GM18870 (cell line): ENCODE results near the gene MMP20.
"Not testable (repeated sequence)": the region's sequence is repeated elsewhere in the genome, so short reads cannot be mapped to it uniquely, and the experiment has no call there.

ENCODE experiments used
- ATAC-seq: cut with Tn5 transposase; IDR thresholded peaks from one replicate; pipeline ENCODE4 v1.9.1; 2021; ENCODE audit warnings: moderate library complexity; ENCODE audit not compliant: unreplicated experiment

Gene MMP20, protein sequence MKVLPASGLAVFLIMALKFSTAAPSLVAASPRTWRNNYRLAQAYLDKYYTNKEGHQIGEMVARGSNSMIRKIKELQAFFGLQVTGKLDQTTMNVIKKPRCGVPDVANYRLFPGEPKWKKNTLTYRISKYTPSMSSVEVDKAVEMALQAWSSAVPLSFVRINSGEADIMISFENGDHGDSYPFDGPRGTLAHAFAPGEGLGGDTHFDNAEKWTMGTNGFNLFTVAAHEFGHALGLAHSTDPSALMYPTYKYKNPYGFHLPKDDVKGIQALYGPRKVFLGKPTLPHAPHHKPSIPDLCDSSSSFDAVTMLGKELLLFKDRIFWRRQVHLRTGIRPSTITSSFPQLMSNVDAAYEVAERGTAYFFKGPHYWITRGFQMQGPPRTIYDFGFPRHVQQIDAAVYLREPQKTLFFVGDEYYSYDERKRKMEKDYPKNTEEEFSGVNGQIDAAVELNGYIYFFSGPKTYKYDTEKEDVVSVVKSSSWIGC

DNA sequence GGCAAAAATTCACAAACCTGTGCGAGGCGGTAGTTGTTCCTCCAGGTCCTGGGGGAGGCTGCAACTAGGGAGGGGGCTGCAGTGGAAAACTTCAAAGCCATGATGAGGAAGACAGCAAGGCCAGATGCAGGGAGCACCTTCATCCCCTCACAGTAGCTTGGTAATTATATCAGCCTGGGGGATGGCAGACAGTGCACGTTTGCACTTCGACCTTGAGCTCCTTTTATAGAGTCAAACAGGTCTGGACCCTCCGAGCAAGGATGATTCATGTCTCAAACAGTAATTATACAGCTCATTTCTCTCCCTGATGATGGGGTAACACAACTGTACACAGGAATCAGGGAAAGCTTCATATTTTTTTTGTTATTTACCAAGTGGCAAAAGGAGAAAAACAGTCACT lies at the start of gene MMP20:
Gene MMP20 (minus strand): TSS at position 156 of the 400 bp plus-strand sequence. CDS start 13 bp downstream, at position 143.
- ATAC-seq, result no peak

DNA sequence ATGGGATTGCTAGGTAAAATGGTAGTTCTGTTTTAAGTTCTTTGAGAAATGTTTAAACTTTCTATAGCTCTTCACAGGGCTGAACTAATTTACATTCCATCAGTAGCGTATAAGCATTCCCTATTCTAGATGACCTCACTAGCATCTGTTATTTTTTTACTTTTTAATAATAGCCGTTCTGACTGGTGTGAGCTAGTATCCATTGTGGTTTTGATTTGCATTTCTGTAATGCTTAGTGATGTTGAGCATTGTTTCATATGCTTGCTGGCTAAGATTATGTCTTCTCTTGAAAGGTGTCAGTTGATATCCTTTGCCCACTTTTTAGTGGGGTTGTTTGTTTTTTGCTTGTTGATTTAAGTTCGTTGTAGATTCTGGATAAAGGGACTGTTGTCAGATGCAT lies 44.5 kb upstream of the MMP20 start:
- ATAC-seq, result peak; percentile 88

DNA sequence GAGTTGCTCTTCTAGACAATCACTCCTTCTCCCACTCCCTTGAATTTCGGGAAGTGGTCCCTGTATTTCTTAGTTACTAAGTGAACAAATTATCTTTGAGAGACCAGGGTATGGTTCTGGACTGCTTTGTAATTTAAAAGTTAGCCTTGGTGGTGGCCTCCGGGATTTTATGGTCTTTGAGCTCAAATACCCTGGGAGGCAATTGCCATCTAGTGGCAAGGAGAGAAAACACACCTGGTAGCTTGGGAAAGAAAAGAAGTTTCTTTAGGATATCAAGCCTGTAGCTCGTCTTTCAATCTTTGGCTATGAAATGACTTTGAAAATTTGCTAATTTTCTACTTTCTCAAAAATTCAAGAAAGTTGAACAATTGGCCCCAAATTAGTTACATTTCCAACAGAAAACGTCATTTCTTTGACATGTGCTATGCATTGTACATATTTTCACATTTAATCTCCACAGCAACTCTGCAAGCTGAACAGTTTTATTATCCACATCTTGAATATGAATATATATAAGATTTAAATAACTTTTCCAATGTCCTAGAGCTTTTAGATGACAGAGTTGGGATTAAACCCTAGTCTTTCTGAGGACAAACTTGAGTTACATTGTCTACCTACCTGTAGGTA lies 41.3 kb upstream of the MMP20 start:
- ATAC-seq, result no peak

DNA sequence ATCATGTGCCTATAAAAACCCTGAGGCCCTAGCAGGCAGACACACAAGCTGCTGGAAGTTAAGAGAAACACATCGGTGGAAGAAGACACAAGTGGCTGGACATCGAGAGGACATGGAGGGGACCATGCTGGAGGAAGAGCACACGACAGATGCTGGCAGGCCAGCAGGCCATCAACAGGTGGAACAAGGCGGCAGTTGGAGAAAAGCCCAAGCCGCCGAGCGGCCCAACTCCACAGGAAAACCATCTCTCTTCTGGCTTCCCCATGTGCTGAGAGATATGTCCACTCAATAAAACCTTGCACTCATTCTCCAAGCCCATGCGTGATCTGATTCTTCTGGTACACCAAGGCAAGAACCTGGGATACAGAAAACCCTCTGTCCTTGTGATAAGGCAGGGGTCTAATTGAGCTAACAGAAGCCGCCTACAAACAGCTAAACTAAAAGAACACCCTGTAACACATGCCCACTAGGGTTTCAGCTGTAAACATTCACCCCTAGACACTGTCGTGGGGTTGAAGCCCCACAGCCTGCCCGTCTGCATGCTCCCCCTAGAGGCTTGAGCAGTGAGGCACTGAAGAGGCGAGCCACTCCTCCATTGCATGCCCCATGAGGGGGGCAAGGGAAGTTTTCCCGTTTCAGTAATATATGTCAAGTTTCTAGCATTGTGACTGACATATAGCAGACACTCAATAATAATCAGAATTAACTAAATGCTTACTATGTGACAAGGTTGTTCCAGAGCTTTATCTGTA lies 39.0 kb upstream of the MMP20 start:
- ATAC-seq, result no peak

DNA sequence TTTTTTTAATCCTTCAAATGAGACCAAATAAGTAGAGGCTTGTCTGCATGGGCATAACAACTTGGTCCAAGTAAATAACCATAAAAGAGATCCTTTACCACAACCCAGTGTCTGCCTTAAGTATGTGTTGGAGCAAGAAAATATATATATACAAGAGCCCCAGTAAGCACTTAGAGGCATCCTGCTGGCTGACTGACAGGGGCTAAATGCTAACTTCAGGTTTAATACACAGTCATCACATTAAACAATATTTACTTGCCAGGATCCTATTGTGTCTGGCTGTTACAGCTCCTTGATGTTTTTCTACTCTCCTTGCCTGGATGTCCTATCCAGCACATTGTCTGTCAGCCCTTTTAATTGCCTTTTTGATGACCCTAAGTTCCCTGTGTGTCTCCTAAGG lies 37.5 kb upstream of the MMP20 start:
- no peak for ATAC-seq

DNA sequence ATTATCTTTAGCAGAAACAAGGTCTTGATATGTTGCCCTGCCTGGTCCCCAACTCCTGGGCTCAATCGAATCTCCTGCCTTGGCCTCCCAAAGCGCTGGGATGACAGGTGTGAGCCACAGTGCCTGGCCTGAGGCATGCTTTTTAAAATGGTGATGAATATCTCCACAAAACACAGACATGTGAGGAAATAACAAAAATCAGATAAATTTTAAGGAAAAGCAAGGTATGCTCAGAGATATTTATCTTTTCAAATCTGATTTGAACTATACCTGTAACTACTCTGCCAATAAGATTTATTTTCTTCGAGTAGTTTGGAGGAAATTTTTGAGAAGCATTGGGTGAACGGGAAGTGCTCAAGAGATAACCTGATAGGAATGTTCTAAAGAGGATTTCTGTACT lies 35.9 kb upstream of the MMP20 start:
- no peak for ATAC-seq

DNA sequence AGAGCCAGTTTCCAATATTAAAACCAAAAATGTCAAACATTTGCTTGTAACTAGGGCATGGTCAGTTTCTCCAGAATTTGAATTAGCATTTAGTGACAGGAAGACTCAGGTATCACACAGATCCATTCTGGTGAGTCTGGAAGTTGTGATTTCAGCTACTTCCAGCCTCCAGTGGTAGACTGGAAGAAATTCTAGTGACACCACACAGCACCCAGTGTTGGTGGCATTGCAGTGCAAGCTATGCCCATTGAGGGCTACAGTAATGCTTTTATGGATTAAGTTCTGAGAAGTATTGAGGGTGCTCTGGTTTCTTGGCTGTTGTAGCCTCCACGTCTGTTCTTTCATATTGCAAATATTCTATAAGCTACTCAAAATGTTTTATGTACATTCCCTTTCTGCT lies 31.4 kb upstream of the MMP20 start:
- no peak for ATAC-seq

DNA sequence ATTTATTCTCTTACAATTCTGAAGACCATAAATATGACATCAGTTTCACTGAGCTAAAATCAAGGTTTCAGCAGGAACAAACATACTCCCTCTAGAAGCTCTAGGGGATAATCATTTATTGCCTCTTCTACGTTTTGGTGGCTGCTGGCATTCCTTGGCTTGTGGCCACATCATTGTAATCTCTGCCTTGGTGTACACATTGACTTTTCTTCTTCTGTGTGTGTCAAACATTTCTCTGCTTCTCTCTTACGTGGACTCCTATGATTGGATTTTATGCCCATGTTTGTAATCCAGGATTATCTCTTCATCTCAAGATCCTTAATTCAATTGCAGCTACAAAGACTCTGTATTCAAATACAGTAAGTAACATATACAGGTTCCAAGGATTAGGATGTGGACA lies 30.4 kb upstream of the MMP20 start:
- no peak for ATAC-seq

DNA sequence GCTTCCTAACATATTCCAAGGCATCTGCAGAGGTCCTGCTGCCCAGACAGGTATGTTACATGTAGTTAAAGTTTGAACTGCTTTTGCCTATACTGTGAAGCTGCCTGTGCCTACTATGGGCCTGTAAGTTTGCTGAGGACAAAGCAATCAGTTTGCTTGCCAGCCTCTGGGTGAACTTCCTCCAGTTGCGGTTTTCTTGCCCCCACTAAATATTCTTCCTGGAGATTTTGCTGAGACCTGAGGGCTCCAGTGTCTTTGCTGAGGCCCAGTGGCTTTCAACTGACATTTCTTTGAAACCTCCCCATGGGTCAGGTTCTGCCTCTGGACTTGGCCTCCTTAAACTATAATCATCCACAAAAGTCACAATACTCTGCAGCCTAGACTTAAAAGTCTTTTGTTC lies 29.6 kb upstream of the MMP20 start:
- no peak for ATAC-seq

DNA sequence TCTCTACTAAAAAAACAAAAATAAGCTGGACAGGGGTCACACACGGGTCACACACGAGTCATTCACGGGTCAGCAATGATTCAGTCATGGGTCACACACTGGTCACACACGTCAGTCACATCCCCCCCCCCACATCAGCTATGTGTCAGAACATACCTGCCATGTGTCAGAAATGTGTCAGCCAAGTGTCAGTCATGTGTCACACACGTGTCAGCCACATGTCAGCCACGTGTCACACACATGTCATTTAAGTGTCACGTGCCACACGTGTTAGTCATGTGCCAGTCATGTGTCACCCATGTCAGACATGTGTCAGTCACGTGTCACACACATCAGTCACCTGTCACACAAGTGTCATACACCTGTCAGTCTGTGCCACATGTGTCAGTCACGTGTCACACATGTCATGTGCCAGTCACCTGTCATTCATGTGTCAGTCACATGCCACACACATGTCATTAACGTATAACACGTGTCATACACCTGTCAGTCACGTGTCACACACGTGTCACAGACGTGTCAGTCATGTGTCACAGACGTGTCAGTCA lies 28.7 kb upstream of the MMP20 start:
- no peak for ATAC-seq

DNA sequence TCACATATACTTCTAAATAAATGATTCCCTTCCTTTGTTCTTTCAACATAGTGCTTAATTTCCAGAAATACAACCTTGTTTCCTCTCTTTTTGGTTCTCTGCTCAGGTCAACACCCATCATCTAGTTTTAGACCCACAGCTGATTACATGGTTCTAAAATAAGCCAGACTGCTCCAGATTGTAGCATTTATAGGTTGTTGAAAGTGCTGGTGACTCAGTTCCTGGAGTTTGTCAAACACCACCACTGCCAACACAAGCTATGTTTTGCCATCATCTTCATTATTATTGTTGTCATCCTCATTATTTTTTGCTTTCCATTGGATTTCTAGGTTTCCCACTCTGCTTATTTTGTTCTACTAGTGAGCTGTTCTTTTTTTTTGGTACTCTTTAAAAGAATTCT lies 22.3 kb upstream of the MMP20 start:
- no peak for ATAC-seq

DNA sequence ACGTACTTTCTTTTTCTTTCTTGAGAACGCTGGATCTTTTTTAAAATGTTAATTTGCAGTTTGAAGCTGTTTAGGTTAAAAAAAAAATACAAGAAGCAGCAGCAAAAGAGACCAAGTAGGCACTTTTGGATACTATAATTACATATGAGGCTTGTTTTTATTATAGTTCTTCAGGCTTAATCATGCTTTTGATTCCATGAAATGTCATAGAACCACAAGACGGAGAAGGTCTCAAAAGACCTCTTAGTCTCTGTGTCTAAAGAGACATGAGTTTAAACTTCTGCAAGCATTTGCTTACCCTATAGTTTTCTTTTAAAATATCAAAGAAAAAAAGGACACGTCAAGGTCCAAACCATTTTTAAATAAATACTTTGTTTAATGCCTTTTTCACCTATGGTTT lies 18.8 kb upstream of the MMP20 start:
- ATAC-seq, result no peak

DNA sequence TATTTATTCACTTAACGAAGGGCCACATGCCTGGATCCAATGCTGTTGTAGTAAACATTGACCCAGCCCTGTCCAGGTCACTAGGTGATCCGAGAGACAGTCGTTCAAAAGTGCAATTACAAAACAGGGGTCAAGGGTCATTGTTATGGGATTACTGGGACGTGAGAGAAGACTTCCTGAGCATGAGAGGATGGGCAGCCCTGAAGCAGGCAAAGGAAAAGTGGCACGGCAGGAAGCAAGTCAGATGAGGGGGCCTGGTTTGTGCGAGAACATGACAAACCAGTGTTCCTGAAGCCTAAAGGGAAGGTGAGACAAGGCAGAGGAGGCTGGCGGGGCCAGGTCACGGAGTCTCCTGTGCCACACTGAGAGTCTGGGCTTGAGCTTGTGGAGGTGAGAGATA lies 15.8 kb upstream of the MMP20 start:
- no peak for ATAC-seq

DNA sequence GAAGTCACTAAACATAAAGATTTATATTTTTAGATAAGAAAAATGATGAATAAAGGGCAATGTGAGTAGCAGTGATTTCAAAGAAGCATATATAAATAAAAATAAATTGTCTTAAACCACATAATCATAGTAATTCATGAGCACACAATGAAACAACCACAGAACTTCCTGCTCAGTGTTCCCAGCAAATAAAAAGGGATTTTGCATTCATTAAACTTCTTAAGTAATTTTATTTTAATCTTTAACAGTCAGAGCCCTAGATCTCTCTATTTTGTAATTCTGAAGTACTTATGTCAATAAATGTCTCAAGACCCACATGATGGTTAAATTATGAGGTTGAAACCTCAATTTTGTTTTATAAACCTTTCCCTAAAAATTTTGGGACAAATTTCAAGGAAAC lies 14.5 kb upstream of the MMP20 start:
- ATAC-seq, result no peak

DNA sequence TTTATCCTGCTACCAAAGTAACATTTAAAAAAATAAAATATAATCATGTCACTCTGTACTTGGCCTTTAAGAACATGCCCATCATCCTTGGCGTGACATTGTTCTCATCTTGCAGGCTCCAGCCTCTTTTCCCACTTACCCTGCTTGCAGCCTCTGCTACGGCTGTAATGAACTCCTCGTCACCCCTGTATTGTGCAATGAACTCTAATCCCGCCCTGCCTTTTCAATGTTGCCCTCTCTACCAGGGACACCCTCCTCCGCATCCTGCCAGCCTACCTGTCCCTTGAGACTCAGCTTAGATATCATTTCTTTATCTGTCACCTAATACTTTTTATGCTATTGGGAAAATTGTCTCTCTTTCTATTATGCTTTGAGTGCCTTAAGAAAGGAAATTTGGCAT lies 12.6 kb upstream of the MMP20 start:
- ATAC-seq, result no peak

DNA sequence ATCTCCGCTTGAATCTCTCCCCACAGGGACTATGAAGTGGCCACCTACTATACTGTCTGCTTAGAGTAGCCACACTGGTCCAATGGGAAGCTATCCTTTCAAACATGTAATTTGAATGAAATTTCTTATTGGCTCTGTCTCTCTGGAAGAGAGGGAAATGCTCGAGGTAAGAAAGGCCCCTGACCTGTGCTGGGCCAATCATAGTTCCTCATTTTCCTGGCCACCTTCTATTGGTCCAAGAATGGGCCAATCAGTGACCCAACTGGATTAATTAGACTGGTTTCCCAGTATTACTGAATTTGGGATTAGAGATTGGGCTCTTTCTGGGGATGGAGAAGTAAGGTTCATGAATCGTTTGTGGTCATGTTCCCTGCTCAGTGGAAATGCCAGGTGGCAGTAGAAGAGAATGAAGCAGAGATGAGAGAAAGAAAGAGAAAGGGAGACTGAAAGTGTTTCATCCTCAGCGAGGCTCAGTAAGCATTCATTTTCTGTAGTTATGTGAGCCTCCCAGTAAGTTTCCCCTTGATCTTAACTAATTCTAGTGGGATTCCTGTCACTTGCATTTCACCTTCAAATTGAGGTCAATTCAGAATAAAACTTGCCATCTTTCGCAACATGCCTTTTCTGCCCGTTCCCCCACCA lies 8.4 kb upstream of the MMP20 start:
- no peak for ATAC-seq

DNA sequence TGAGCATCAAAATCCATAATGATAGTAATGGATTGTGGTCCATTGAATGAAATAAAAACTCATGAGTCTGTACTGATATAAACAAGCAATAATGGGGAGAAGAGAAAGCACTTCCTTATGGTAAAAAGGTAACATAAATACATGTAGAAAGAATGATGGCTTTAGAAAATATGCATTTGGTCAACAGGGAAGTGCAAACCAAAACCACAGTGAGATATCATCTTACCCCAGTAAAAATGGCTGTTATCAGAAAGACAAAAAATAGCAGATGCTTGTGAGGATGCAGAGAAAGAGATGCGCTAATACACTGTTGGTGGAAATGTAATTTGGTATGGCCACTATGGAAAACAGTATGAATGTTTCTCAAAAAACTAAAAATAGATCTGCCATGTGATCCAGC lies 6.9 kb upstream of the MMP20 start:
- ATAC-seq, result no peak

DNA sequence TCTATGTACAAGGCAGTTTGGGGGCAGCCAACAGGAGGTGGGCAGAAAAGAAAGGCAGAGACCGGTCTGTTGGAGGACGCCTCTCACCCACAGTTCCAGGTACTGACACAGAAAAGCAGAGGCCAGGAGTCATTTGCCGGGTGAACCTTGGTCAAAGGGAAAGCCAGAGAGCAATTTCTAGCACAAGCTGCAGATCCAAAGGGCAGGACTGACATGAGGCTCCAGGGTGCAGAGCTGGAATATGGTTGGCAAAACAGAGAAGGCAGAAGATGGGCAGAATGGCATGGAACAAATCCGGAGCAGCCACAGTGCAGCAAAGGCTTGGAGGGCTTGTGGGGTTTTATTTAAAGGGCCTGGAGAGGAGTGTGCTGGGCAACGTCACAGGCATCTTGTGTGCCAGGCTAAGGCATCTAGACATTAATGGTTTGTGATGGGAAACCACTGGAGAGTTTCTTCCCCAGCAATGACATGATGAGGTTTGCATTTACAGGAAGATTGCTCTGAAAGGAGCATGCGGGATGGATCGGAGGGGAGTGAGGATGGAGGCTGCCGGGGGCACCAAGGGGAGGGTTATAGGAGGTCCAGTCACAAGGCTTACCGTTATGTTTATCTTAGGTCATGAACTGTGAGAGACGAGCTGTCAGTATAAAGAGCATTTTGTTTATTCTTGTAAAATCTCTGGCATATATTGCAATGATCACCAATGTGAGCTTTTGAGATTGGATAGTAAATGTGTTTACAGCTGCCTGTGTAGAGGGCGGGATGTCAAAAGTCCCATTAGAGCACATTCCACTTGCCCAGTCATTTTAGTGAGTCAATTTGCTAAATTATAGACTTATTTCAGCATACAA lies 5.7 kb upstream of the MMP20 start:
- no peak for ATAC-seq

DNA sequence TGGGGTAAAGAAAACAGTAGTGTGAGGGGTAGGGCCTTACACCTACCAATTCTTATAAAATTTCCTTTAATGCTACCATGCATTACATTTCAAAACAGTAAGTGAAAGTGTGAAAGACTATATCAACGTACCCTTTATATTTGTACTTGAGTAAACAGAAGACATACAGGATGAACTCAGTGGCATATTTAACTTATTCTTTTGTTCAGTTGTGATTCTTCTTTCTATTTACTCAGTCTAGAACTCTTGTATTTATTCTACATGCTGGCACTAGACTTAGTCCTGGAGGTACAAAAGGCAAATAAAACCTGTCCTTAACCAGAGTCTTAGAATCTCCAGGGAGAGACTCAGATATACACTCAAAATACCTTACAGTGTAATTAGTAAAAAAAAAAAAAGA lies 4.8 kb upstream of the MMP20 start:
- ATAC-seq, result not testable (repeated sequence)

DNA sequence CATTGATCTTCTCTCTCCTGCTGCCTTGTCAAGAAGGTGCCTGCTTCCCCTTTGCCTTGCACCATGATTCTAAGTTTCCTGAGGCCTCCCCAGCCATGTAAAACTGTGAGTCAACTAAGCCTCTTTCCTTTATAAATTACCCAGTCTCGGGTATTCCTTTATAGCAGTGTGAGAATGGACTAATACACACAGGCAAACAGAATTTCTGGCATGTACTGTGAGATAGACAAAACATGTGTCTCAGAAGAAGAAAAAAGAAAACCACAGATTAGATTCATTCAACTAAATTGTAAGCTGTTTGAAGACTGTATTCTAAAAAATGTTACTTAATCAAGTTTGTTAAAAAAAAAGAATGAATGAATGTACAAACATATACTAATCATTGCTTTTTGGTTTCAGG lies 1.5 kb upstream of the MMP20 start:
- ATAC-seq, result no peak
